ENCODE measurements around the gene GEMIN7.
"Not testable (repeated sequence)": the region's sequence is repeated elsewhere in the genome, so short reads cannot be mapped to it uniquely, and the experiment has no call there.

Gene GEMIN7

GRCh38 chr19:45117671-45118070 lies 38.6 kb downstream of the GEMIN7 start:
- Histone ChIP-seq H3K79me2 (ENCODE audit: low read length) (peaks cover 87% of the 10 kb centered on the region), H4K20me1 (ENCODE audit: insufficient read depth, low read length) (peaks cover 2% of the 10 kb centered on the region), H3K27ac (ENCODE audit: low read length) (peak overlapping the region; percentile 88), H3K36me3 (replicated peaks; ENCODE audit: insufficient read depth, low read length) (no peaks in the 10 kb centered on the region), H3K27me3 (replicated peaks; ENCODE audit: insufficient read depth, low read length) (no peaks in the 10 kb centered on the region), H3K4me3 (ENCODE audit: low read length) (no peak overlapping the region), H3K9ac (ENCODE audit: low read length) (no peak overlapping the region), H2AFZ (ENCODE audit: low read length) (no peak overlapping the region), H3K4me2 (ENCODE audit: low read depth, low read length) (peak overlapping the region; percentile 75), H3K9me3 (replicated peaks; ENCODE audit: insufficient read depth, low read length) (no peaks in the 10 kb centered on the region), H3F3A (ENCODE audit: insufficient read depth, low read length) (peaks cover 30% of the 10 kb centered on the region), H3K4me1 (ENCODE audit: low read length) (peaks cover 28% of the 10 kb centered on the region), H3K9me2 (replicated peaks; ENCODE audit: insufficient read depth, low read length) (no peaks in the 10 kb centered on the region)
- DNase-seq = no peak
- TF ChIP-seq EZH2phosphoT487 (IDR thresholded peaks at IDR 0.05; ENCODE audit: low read length) (no peak), EZH2 (optimal IDR thresholded peaks at IDR 0.05; ENCODE audit: low read depth, low read length) (no peak), CTCF (IDR thresholded peaks at IDR 0.05; ENCODE audit: low read length) (no peak)

DNA sequence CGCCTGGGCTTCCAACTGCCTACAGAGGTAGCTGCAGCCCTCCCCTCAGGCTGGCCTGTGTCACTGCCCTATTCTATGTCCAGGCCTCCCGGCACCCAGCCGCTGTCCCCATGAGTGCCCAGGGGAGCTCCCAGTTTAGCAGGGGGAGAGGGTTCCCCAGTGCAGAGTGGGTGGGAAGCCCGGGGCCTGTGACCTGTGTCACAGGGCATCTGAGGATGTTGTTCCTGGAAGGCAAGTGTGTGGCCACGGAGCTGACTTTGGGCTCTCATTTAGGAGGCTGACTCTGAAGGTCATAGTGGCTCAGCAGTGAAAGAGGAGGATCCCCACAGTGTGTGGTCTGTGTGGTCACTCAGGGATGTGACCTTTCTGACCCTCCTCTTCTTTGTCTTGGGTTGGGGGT lies 39.0 kb downstream of the GEMIN7 start:
- Histone ChIP-seq H3K79me2 (ENCODE audit: low read length) (peaks cover 87% of the 10 kb centered on the region), H3K36me3 (replicated peaks; ENCODE audit: insufficient read depth, low read length) (no peaks in the 10 kb centered on the region), H4K20me1 (ENCODE audit: insufficient read depth, low read length) (peaks cover 2% of the 10 kb centered on the region), H3K27ac (ENCODE audit: low read length) (peak overlapping the region; percentile 88), H3K9me2 (replicated peaks; ENCODE audit: insufficient read depth, low read length) (no peaks in the 10 kb centered on the region), H3K4me1 (ENCODE audit: low read length) (peaks cover 28% of the 10 kb centered on the region), H3F3A (ENCODE audit: insufficient read depth, low read length) (peaks cover 30% of the 10 kb centered on the region), H2AFZ (ENCODE audit: low read length) (no peak overlapping the region), H3K9ac (ENCODE audit: low read length) (peak overlapping the region; percentile 53), H3K4me2 (ENCODE audit: low read depth, low read length) (peak overlapping the region; percentile 75), H3K27me3 (replicated peaks; ENCODE audit: insufficient read depth, low read length) (no peaks in the 10 kb centered on the region), H3K9me3 (replicated peaks; ENCODE audit: insufficient read depth, low read length) (no peaks in the 10 kb centered on the region), H3K4me3 (ENCODE audit: low read length) (peak overlapping the region; percentile 15; the same call in 1 of the 2 replicates)
- TF ChIP-seq EZH2 (optimal IDR thresholded peaks at IDR 0.05; ENCODE audit: low read depth, low read length) (no peak), CTCF (IDR thresholded peaks at IDR 0.05; ENCODE audit: low read length) (no peak), EZH2phosphoT487 (IDR thresholded peaks at IDR 0.05; ENCODE audit: low read length) (no peak)
- DNase-seq = no peak

DNA sequence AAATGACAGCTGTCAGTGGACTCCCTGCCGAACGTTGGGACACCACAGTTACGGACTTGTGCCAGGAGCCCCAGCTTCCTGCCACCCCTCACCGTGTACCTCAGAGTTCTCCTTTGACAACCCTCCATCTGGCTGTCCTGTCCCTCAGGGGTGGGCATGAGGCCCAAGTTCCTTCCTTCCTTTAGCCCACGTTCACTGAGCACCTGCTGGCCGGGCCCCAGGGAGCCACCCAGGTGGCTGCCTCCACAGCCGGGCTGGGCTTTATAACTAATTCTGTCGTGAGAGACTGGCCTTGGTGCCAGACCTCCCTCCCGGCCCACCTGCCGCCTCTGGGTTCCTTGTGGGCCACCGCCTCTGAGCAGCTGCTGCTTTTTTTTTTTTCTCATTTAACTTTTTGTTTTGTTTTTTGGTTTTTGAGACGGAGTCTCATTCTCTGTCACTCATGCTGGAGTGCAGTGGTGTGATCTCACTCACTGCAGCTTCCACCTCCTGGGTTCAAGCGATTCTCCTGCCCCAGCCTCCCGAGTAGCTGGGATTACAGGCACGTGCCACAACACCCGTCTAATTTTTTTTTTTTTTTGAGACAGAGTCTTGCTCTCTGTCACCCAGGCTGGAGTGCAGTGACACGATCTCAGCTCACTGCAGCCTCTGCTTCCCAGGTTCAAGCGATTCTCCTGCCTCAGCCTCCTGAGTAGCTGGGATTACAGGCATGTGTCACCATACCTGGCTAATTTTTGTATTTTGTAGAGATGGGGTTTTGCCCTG lies 39.7 kb downstream of the GEMIN7 start:
- Histone ChIP-seq H3K9ac (ENCODE audit: low read length) (peak overlapping the region; percentile 53), H3K4me1 (ENCODE audit: low read length) (peaks cover 28% of the 10 kb centered on the region), H3K4me2 (ENCODE audit: low read depth, low read length) (peak overlapping the region; percentile 75), H3F3A (ENCODE audit: insufficient read depth, low read length) (peaks cover 30% of the 10 kb centered on the region), H3K4me3 (ENCODE audit: low read length) (peak overlapping the region; percentile 29), H3K27ac (ENCODE audit: low read length) (peak overlapping the region; percentile 88), H3K79me2 (ENCODE audit: low read length) (peaks cover 87% of the 10 kb centered on the region)
- H4K20me1 ChIP-seq (ENCODE audit: insufficient read depth, low read length); H3K9me3 ChIP-seq (replicated peaks; ENCODE audit: insufficient read depth, low read length); H3K27me3 ChIP-seq (replicated peaks; ENCODE audit: insufficient read depth, low read length); H3K36me3 ChIP-seq (replicated peaks; ENCODE audit: insufficient read depth, low read length); H3K9me2 ChIP-seq (replicated peaks; ENCODE audit: insufficient read depth, low read length); H2AFZ ChIP-seq (ENCODE audit: low read length): not testable (repeated sequence)
- peak; percentile 70 for DNase-seq

- Histone ChIP-seq H3K4me1 (ENCODE audit: low read length) (peaks cover 28% of the 10 kb centered on the region), H3K79me2 (ENCODE audit: low read length) (peaks cover 87% of the 10 kb centered on the region)
Measured at GRCh38 chr19:45119582-45119981, 40.5 kb downstream of the GEMIN7 start.

More at GRCh38 chr19:45119582-45119981, 40.5 kb downstream of the GEMIN7 start:
- H3K36me3 ChIP-seq (replicated peaks; ENCODE audit: insufficient read depth, low read length) = no peaks in the 10 kb centered on the region
- peaks cover 30% of the 10 kb centered on the region for H3F3A ChIP-seq (ENCODE audit: insufficient read depth, low read length)
- no peaks in the 10 kb centered on the region for H3K9me3 ChIP-seq (replicated peaks; ENCODE audit: insufficient read depth, low read length)
- H3K9me2 ChIP-seq (replicated peaks; ENCODE audit: insufficient read depth, low read length) = no peaks in the 10 kb centered on the region
- H3K4me2 ChIP-seq (ENCODE audit: low read depth, low read length) = peak overlapping the region; percentile 75; the same call in 1 of the 2 replicates
- no peak overlapping the region for H3K9ac ChIP-seq (ENCODE audit: low read length)
- peak overlapping the region; percentile 88; the same call in 1 of the 2 replicates for H3K27ac ChIP-seq (ENCODE audit: low read length)
- TF ChIP-seq EZH2 (optimal IDR thresholded peaks at IDR 0.05; ENCODE audit: low read depth, low read length) (no peak), CTCF (IDR thresholded peaks at IDR 0.05; ENCODE audit: low read length) (no peak), EZH2phosphoT487 (IDR thresholded peaks at IDR 0.05; ENCODE audit: low read length) (no peak)
- no peak overlapping the region; the same call in 1 of the 2 replicates for H3K4me3 ChIP-seq (ENCODE audit: low read length)
- no peak for DNase-seq
- H3K27me3 ChIP-seq (replicated peaks; ENCODE audit: insufficient read depth, low read length) = no peaks in the 10 kb centered on the region
- no peak overlapping the region for H2AFZ ChIP-seq (ENCODE audit: low read length)
- H4K20me1 ChIP-seq (ENCODE audit: insufficient read depth, low read length) = peaks cover 2% of the 10 kb centered on the region

Measured in MM.1S (cell line).